Keratinocyte (primary cell): ENCODE data around the gene TAGLN.

ENCODE experiments used
- CTCF ChIP-seq, 3 experiments: IDR thresholded peaks in 1 of 3; conservative IDR thresholded peaks in 1 of 3; optimal IDR thresholded peaks in 1 of 3; 2 replicates in 2 of 3; 3 replicates in 1 of 3; pipeline versions ENCODE3 to v1.5.1; 2011; ENCODE audit warnings: low read length in 3 of 3, mild to moderate bottlenecking in 3 of 3, moderate library complexity in 2 of 3, control low read depth in 1 of 3, inconsistent platforms in 1 of 3; ENCODE audit not compliant: insufficient read depth in 2 of 3; ENCODE audit errors: extremely low read depth in 1 of 3
- EZH2 ChIP-seq: IDR thresholded peaks from one replicate; pipeline ENCODE4 v1.6.1; 2012; ENCODE audit warnings: inconsistent platforms, mild to moderate bottlenecking, low read length, moderate library complexity

- TF ChIP-seq CTCF (optimal IDR thresholded peaks at IDR 0.05 in 1 of 3, IDR thresholded peaks at IDR 0.05 in 1 of 3, conservative IDR thresholded peaks at IDR 0.05 in 1 of 3; ENCODE audit: extremely low read depth in 1 of 3, insufficient read depth in 2 of 3, low read length in 3 of 3) (no peak), EZH2 (no peak)
These were observed 5.8 kb upstream of the TAGLN start for GRCh38 chr11:117193130-117194020.
